ENCODE results near the gene PCSK5. TPM values are rescaled to one million over a fixed set of nuclear protein-coding genes. Genes with fewer than 3 reads are reported as not detected.

PCSK5 gene
- total and polyA plus RNA-seq, 2 donors (not counting 3 experiments of a cell fraction or from before 2014, with no cell fraction given): 2.6 to 4.8 TPM

DNA sequence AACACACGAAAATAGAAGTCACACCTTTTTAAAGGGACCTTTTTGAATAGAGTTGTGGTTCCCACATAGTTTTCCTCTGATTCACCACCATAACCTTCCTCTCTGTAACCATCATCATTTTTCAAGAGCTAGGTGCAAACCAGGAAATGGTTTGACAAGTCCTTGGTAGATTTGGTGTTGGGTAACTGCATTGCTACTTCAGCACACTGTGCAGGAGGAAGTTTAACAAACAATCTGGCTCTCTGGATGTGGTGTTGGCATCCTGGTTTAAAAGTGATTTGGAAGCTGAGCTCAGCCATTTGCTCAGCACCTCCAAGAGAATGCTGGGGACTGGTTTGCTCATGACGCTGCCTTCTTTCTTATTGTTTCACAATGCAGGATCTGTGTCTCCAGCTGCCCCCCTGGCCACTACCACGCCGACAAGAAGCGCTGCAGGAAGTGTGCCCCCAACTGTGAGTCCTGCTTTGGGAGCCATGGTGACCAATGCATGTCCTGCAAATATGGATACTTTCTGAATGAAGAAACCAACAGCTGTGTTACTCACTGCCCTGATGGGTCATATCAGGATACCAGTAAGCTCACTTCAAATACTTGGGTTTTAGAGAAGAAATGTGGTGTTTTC is 290.7 kb downstream of the PCSK5 start:
- Histone ChIP-seq H2AFZ (ENCODE audit: low read depth, low read length) (no peak overlapping the region), H3K79me2 (ENCODE audit: control insufficient read depth, insufficient read depth, low read length) (no peaks in the 10 kb centered on the region), H3K4me3 (replicated peaks in 1 of 3; ENCODE audit: insufficient read depth in 1 of 3, low read depth in 1 of 3, low read length in 3 of 3) (no peak overlapping the region), H3K36me3 (ENCODE audit: control insufficient read depth in 2 of 2, extremely low read depth in 1 of 2, insufficient read depth in 2 of 2, low read length in 2 of 2) (no peaks in the 10 kb centered on the region), H3K4me2 (ENCODE audit: insufficient read depth, low read length) (no peak overlapping the region), H4K20me1 (replicated peaks; ENCODE audit: control insufficient read depth, extremely low read depth, insufficient read depth, low read length) (no peaks in the 10 kb centered on the region), H3K9ac (replicated peaks; ENCODE audit: extremely low read depth, insufficient read depth, low read length) (no peak overlapping the region), H3K9me1 (replicated peaks; ENCODE audit: control insufficient read depth, extremely low read depth, insufficient read depth, low read length) (no peaks in the 10 kb centered on the region), H3K27me3 (ENCODE audit: control insufficient read depth in 2 of 2, insufficient read depth in 2 of 2, low read length in 2 of 2) (no peaks in the 10 kb centered on the region), H3K4me1 (ENCODE audit: control insufficient read depth, extremely low read depth, insufficient read depth, low read length) (no peaks in the 10 kb centered on the region), H3K9me3 (replicated peaks; ENCODE audit: control insufficient read depth, insufficient read depth, low read length) (no peaks in the 10 kb centered on the region), H3K27ac (ENCODE audit: insufficient read depth, low read depth, low read length) (no peak overlapping the region)
- FAIRE-seq (no peak), DNase-seq (ENCODE audit: low read depth, low spot score) (no peak)
- ChIA-PET POLR2A (no interaction called here), CTCF (interaction anchor here (1.1 to 1.3 kb wide), 2 partner anchors 11 to 15 kb away, joined by 4 to 5 read pairs; no protein-coding TSS in a partner anchor)
- no TSS peak for BruUV-seq (replicated peaks)
- TF ChIP-seq, protein P1, sequence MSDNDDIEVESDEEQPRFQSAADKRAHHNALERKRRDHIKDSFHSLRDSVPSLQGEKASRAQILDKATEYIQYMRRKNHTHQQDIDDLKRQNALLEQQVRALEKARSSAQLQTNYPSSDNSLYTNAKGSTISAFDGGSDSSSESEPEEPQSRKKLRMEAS (IDR thresholded peaks at IDR 0.05; ENCODE audit: insufficient read depth, insufficient read length): no peak
- TF ChIP-seq GATA2 (IDR thresholded peaks at IDR 0.05; ENCODE audit: insufficient read depth, insufficient read length, low read depth, low read length) (no peak), POLR2AphosphoS5 (IDR thresholded peaks at IDR 0.05; ENCODE audit: insufficient read depth, low read depth, low read length) (no peak), FOS (IDR thresholded peaks at IDR 0.05; ENCODE audit: borderline replicate concordance, insufficient read depth, low read length) (no peak), POLR2A (IDR thresholded peaks at IDR 0.05; ENCODE audit: low read depth, low read length) (no peak), JUN (IDR thresholded peaks at IDR 0.05; ENCODE audit: borderline replicate concordance, insufficient read depth, insufficient read length, low read depth) (no peak), EZH2 (IDR thresholded peaks at IDR 0.05; ENCODE audit: borderline replicate concordance, low read depth, low read length, severe bottlenecking) (no peak), MYC (IDR thresholded peaks at IDR 0.05; ENCODE audit: low read depth, low read length) (no peak)
- TF ChIP-seq, protein P2, sequence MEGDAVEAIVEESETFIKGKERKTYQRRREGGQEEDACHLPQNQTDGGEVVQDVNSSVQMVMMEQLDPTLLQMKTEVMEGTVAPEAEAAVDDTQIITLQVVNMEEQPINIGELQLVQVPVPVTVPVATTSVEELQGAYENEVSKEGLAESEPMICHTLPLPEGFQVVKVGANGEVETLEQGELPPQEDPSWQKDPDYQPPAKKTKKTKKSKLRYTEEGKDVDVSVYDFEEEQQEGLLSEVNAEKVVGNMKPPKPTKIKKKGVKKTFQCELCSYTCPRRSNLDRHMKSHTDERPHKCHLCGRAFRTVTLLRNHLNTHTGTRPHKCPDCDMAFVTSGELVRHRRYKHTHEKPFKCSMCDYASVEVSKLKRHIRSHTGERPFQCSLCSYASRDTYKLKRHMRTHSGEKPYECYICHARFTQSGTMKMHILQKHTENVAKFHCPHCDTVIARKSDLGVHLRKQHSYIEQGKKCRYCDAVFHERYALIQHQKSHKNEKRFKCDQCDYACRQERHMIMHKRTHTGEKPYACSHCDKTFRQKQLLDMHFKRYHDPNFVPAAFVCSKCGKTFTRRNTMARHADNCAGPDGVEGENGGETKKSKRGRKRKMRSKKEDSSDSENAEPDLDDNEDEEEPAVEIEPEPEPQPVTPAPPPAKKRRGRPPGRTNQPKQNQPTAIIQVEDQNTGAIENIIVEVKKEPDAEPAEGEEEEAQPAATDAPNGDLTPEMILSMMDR (IDR thresholded peaks at IDR 0.05; ENCODE audit: extremely low read depth in 1 of 2, insufficient read depth in 1 of 2, low read depth in 1 of 2, low read length in 2 of 2): no peak
- intact Hi-C loops (cut with micrococcal nuclease) (loop anchor here (10.0 kb wide), 1 partner anchor 286 kb away; the partner anchor contains the start of gene PCSK5), dilution Hi-C loops (cut with MboI; ENCODE audit: extremely low pct_ligation_motif_present, low sequenced_read_pairs) (no loop called here)
